ENCODE results near the gene SPO11. TPM values are rescaled to one million over a fixed set of nuclear protein-coding genes. Genes with fewer than 3 reads are reported as not detected.

SPO11 gene
- total and polyA plus RNA-seq, 9 of the 15 experiments (the other 6 are each of a cell fraction or from before 2014, with no cell fraction given) = not detected

GRCh38 chr20:57388953-57389694 is 59.5 kb downstream of the SPO11 start (continued):
- no peak for TF ChIP-seq TAF1 (IDR thresholded peaks at IDR 0.05; ENCODE audit: control insufficient read depth, extremely low read depth, insufficient read depth, low read length, severe bottlenecking)
- TF ChIP-seq POLR2G (IDR thresholded peaks at IDR 0.05; ENCODE audit: low read depth, low read length) = peak; percentile 85
- no peak for TF ChIP-seq DDX20 (tag; IDR thresholded peaks at IDR 0.05; ENCODE audit: low read depth)
- TF ChIP-seq TSHZ1 (CRISPR knock-in tag; IDR thresholded peaks at IDR 0.05) = no peak
- no peak for TF ChIP-seq FOXK1 (CRISPR knock-in tag; IDR thresholded peaks at IDR 0.05; ENCODE audit: borderline replicate concordance)
- no peak for TF ChIP-seq NR2C2 (CRISPR knock-in tag; IDR thresholded peaks at IDR 0.05)
- no peak for TF ChIP-seq NR2C2 (tag; IDR thresholded peaks at IDR 0.05)
- TF ChIP-seq, protein P1, sequence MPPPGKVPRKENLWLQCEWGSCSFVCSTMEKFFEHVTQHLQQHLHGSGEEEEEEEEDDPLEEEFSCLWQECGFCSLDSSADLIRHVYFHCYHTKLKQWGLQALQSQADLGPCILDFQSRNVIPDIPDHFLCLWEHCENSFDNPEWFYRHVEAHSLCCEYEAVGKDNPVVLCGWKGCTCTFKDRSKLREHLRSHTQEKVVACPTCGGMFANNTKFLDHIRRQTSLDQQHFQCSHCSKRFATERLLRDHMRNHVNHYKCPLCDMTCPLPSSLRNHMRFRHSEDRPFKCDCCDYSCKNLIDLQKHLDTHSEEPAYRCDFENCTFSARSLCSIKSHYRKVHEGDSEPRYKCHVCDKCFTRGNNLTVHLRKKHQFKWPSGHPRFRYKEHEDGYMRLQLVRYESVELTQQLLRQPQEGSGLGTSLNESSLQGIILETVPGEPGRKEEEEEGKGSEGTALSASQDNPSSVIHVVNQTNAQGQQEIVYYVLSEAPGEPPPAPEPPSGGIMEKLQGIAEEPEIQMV (tag; conservative IDR thresholded peaks at IDR 0.05; ENCODE audit: low read depth) = no peak
- TF ChIP-seq TSC22D4 (tag; IDR thresholded peaks at IDR 0.05) = no peak
- no peak for TF ChIP-seq MED1 (CRISPR knock-in tag; IDR thresholded peaks at IDR 0.05; ENCODE audit: borderline replicate concordance)
- TF ChIP-seq ZBTB9 (CRISPR knock-in tag; IDR thresholded peaks at IDR 0.05) = peak; percentile 61; the same call in 1 of the 2 replicates
- TF ChIP-seq NUFIP1 (IDR thresholded peaks at IDR 0.05; ENCODE audit: partially characterized antibody) = no peak
- TF ChIP-seq SPI1 (IDR thresholded peaks at IDR 0.05; ENCODE audit: borderline replicate concordance, low read depth, low read length) = no peak
- TF ChIP-seq EGR1 (conservative IDR thresholded peaks at IDR 0.05) = no peak
- no peak for TF ChIP-seq ZNF445 (CRISPR knock-in tag; IDR thresholded peaks at IDR 0.05; ENCODE audit: low read depth)
